Naive thymus-derived CD8-positive, alpha-beta T cell (primary cell): ENCODE measurements around the gene PEX16. TPM values are rescaled to one million over a fixed set of nuclear protein-coding genes. Genes with fewer than 3 reads are reported as not detected.

ENCODE experiments used
- ATAC-seq, 2 donors: fragments of 150-1000 bp; cut with Tn5 transposase in 1 of 2; sonication (Bioruptor Pico), chemical (Tn5 transposase) in 1 of 2; 1 replicate in 1 of 2; 2 replicates in 1 of 2; pipeline ENCODE4 v1.10.0; 2021; ENCODE audit warnings: mild to moderate bottlenecking in 2 of 2, moderate library complexity in 2 of 2
- POLR2A ChIA-PET: fragments of 350-600 bp; sonication (Branson Sonifier 250); formaldehyde crosslinking; loops from one replicate; lab custom pipeline; 2021; ENCODE audit warnings: antibody characterized with exemption; lab: Charles Lee
- DNase-seq, 10 donors: peaks; one replicate each; pipeline versions ENCODE4 v3.0.0 to v3.0.0-alpha.2; 2020 to 2022
- H3K27ac Mint-ChIP-seq, 10 donors: one replicate each; pipeline ENCODE4 v1.8.0; 2020 to 2022; ENCODE audit warnings: mild to moderate bottlenecking in 10 of 10, mixed read lengths in 10 of 10, moderate library complexity in 4 of 10, inconsistent platforms in 1 of 10
- H3K27me3 Mint-ChIP-seq, 5 donors: one replicate each; pipeline ENCODE4 v1.8.0; 2021 to 2022; ENCODE audit warnings: mixed read lengths in 5 of 5
- H3K36me3 Mint-ChIP-seq, 3 donors: one replicate each; pipeline ENCODE4 v1.8.0; 2020 to 2022; ENCODE audit warnings: mixed read lengths in 3 of 3, mild to moderate bottlenecking in 2 of 3, inconsistent platforms in 1 of 3
- H3K4me1 Mint-ChIP-seq, 4 donors: one replicate each; pipeline ENCODE4 v1.8.0; 2021 to 2022; ENCODE audit warnings: mixed read lengths in 4 of 4
- H3K4me3 Mint-ChIP-seq, 10 donors: one replicate each; pipeline ENCODE4 v1.8.0; 2020 to 2022; ENCODE audit warnings: mild to moderate bottlenecking in 10 of 10, mixed read lengths in 10 of 10, moderate library complexity in 6 of 10, inconsistent platforms in 1 of 10
- H3K9me3 Mint-ChIP-seq, 9 donors: one replicate each; pipeline ENCODE4 v1.8.0; 2020 to 2022; ENCODE audit warnings: mixed read lengths in 9 of 9, mild to moderate bottlenecking in 3 of 9, inconsistent platforms in 1 of 9, moderate library complexity in 1 of 9
- polyA plus RNA-seq, 3 donors: library from polyadenylated mRNA; unstranded; fragments of 300-500 nt; fragmentation: Illumina TruSeq; gene quantifications; one replicate each; pipeline ENCODE4 v1.2.3, GENCODE V29; 2021
- total RNA-seq, 8 experiments: library from RNA in 2 of 8; stranded (reverse) in 2 of 8; gene quantifications; one replicate each; pipeline ENCODE4 v1.2.3 and lab custom pipeline; 2021 to 2026

PEX16 gene
- total and polyA plus RNA-seq, 5 experiments from 2014 or later = 46.1 to 74.1 (median 54.1) TPM

DNA sequence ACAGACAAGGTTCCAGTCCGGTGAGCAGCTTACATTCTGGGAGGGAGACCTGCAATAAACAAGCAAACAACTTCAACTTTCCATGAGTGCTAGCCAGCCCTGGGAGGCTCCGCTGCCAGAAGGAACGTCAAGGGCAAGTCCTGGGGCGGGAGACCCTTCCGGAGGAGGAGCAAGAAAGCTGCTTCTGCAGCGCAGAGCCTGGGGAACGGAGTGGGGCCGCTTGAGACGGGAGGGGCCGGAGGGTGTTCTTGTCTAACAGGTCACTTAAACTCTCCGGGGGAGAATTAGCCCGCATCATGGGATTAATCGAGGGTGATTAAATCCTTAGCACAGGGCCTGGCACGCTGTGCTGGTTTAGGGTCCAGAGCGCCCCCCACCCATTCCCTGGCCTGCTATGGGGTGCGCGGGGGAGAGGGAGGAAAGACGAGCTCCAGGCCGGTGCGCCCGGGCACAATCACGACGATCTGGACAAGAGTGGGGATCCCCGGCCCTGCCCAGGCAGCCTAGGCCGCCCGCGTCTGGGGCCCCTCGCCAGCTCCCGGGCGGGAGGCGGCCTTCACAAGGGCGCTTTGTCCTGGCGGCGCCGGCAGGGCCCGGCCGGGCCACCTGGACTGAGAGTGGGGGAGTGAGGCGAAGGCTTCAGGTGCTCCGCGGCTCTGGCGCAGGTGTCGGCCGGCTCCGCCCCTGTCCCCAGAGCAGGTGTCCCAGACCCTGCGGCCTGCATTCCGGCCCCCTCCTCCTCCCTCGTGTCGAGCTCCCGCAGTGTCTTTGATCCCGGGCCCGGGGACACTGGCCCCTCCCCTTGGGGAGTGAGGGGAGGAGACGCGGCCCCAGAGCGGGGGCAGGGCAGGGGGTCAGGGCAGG is 4.1 kb upstream of the PEX16 start:
- DNase-seq = peak in 1 of 10 donors; percentile 58
- Mint-ChIP-seq H3K4me3 (peak overlapping the region; percentile 58 to 96 (median 79)), H3K36me3 (no peaks in the 10 kb centered on the region), H3K27ac (peak overlapping the region in 7 of 10 donors; percentile 36 to 76 (median 47)), H3K9me3 (no peaks in the 10 kb centered on the region), H3K27me3 (peaks cover 0 to 3% (median 0%) of the 10 kb centered on the region in 5 donors), H3K4me1 (peaks cover 17 to 54% (median 49%) of the 10 kb centered on the region in 4 donors)
- ATAC-seq = no peak
- POLR2A ChIA-PET = interaction anchor here (0.7 to 2.1 kb wide), 5 partner anchors 8 to 200 kb away, joined by 3 to 6 read pairs (median 5); no protein-coding TSS in a partner anchor

DNA sequence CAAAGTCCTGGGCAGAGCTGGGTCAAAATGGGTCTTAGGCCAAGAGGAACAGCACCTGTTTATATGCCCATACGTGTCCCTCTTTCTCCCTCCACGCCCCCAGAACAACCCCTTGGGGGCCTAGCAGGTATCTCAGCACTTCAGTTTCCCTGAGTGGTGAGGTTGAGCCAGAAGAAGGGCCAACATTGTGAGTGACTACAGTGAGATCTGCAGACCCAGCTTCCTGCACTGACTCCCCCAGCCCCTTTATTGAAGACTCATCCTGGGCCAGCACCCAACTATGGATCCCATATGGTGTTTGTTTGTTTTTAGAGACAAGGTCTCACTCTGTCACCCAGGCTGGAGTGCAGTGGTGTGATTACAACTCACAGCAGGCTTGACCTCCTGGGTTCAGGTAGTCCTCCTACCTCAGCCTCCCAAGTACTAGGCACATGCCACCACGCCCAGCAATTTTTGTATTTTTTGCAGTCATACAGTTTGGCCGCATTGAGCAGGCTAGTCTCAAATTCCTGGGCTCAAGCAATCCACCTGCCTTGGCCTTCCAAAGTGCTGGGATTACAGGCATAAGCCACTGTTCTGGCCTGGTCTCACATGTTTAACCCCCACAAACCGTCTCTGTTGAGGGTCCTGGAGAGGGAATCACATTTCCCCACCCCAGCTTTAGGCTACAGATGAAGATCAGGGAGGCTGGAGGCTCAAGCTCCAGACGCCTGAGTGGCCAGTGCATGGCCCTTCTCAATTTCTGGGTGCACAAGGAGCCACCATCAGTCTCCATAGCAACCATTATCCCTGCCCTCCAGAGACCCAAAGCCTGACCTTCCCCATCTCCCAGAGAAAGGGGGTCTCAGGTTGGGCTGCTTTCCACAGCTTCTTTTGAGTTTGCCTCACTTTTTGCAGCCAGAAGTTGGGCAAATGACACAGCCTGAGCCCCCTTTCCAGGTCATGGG is 3.1 kb upstream of the PEX16 start:
- peaks cover 23 to 64% (median 59%) of the 10 kb centered on the region in 4 donors for H3K4me1 Mint-ChIP-seq
- peaks cover 0 to 5% (median 0%) of the 10 kb centered on the region in 3 donors for H3K36me3 Mint-ChIP-seq
- POLR2A ChIA-PET = interaction anchor here (1.7 kb wide), 1 partner anchor 9 kb away, joined by 5 read pairs; no protein-coding TSS in a partner anchor
- peaks cover 0 to 3% (median 0%) of the 10 kb centered on the region in 5 donors for H3K27me3 Mint-ChIP-seq
- ATAC-seq (no peak), DNase-seq (peak in 1 of 10 donors; percentile 60)
- peak overlapping the region; percentile 58 to 96 (median 79) for H3K4me3 Mint-ChIP-seq
- H3K9me3 Mint-ChIP-seq = no peaks in the 10 kb centered on the region
- peak overlapping the region in 8 of 10 donors; percentile 6 to 76 (median 54) for H3K27ac Mint-ChIP-seq

DNA sequence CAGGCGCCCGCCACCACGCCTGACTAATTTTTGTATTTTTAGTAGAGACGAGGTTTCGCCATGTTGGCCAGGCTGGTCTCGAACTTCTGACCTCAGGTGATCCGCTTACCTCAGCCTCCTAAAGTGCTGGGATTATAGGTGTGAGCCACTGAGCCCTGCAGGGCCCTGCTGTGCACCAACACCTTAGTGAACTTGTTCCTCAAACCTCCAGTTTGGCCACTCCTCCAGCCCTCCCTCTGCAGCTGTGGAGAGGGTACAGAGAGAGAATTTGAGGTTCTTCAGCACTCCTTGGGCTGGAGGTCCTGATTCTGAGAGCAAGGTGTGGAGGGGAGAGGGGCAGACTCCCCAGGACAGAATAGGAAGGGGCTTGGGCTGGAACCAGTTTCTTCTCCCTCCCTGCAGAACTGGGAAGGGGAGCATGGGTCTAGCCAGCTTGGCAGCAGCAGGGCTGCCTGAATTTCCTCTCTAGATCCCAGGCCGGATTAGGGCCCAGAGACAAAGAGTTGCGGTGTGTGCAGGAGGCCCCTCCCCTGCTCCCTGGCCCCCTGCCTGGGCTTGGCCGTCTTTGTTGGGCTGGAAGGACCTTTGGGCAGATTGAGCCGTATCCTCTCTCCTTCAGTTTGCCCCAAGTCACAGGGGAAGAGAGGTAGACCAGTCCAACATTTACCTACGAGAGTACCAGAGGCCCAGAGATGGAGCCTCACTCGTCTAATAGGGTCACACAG is 2.3 kb upstream of the PEX16 start:
- H3K9me3 Mint-ChIP-seq = no peaks in the 10 kb centered on the region
- DNase-seq (peak in 1 of 10 donors; percentile 24), ATAC-seq (no peak)
- peak overlapping the region in 8 of 10 donors; percentile 24 to 95 (median 56) for H3K27ac Mint-ChIP-seq
- peaks cover 0 to 3% (median 0%) of the 10 kb centered on the region in 5 donors for H3K27me3 Mint-ChIP-seq
- H3K4me3 Mint-ChIP-seq = peak overlapping the region; percentile 61 to 98 (median 94)
- POLR2A ChIA-PET = interaction anchor here (5.3 kb wide), 1 partner anchor 9 kb away, joined by 57 read pairs; no protein-coding TSS in a partner anchor
- peaks cover 23 to 71% (median 66%) of the 10 kb centered on the region in 4 donors for H3K4me1 Mint-ChIP-seq
- H3K36me3 Mint-ChIP-seq = peaks cover 0 to 13% (median 0%) of the 10 kb centered on the region in 3 donors

DNA sequence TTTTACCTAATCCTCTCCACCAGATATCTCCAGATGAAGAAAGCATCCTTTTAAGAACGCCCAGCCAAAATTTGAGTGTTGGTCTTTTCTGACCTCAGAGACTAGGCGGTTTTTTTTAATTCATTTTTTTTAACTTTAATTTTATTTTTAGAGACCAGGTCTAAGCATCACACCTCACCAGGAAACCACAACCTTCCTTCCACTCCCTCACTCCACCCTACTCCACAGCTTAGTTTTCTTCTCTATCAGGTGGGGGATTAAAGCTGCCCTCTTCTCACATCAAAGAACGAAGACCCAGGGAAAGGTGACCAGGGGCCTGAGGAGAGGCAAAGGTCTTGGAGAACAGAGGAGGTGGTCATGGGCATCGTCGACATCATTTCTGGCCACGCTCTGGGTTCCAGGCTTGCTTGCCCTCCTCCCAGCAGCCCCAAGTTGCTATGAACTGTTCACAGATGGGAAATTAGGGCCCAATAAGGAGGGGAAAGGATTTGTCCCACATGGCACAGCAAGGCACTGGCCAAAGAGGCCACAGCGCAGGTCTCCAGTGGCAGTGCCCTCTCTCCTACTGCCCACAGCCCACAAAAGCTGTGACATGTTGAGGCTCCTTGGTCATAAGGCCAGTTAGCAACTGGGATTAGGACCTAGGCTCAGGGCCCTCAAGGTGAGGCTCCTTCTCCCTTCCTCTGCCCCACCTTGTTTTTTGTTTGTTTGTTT is 1.4 kb upstream of the PEX16 start:
- Mint-ChIP-seq H3K9me3 (no peaks in the 10 kb centered on the region), H3K27ac (peak overlapping the region; percentile 94 to 100 (median 98)), H3K4me1 (peaks cover 20 to 68% (median 63%) of the 10 kb centered on the region in 4 donors), H3K27me3 (peaks cover 0 to 3% (median 0%) of the 10 kb centered on the region in 5 donors), H3K4me3 (peak overlapping the region; percentile 90 to 98 (median 95)), H3K36me3 (peaks cover 0 to 18% (median 0%) of the 10 kb centered on the region in 3 donors)
- no peak for ATAC-seq
- POLR2A ChIA-PET = interaction anchor here (3.2 to 5.3 kb wide), 2 partner anchors 10 to 72 kb away, joined by 17 to 57 read pairs; partner anchors contain the start of gene CRY2
- peak in 1 of 10 donors; percentile 45 for DNase-seq

DNA sequence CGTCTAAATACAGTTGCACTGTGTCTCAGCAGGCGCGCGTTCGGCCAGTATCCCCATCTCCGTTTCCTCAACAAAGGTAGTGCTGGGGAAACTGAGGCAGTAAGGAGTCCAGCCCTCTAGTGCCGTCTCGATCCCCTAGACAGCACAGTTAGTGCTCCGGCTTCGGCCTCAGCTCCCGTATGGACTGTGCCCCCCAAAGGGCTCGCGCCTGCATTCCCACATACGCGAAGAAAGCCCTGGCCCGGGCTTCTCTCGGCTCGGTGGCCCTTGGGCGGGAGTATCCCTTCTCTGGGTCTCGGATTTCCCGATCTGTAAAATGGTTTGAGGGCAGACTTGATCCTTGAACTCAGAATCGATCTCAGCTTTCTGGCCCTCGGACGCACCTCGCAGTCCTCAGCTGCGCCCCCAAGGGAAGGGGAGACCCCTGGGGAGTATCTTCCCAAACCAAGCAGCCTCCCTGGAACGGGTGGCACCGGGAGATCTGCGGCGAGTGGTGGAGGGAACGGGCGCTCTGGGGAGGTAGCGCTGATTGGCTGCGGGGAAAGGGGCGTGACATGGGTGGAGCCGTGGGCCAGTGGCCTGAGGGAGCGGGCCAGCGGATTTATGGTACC is 759 bp upstream of the PEX16 start:
- H3K9me3 Mint-ChIP-seq = no peaks in the 10 kb centered on the region
- DNase-seq (peak in 5 of 10 donors; percentile 37 to 66 (median 51)), ATAC-seq (peak in 1 of 2 donors; percentile 3)
- H3K4me3 Mint-ChIP-seq = peak overlapping the region; percentile 90 to 98 (median 95)
- H3K36me3 Mint-ChIP-seq = peaks cover 0 to 22% (median 0%) of the 10 kb centered on the region in 3 donors
- H3K27me3 Mint-ChIP-seq = peaks cover 0 to 3% (median 0%) of the 10 kb centered on the region in 5 donors
- H3K4me1 Mint-ChIP-seq = peaks cover 18 to 64% (median 60%) of the 10 kb centered on the region in 4 donors
- H3K27ac Mint-ChIP-seq = peak overlapping the region; percentile 94 to 100 (median 98)
- POLR2A ChIA-PET = interaction anchor here (0.5 to 5.3 kb wide), 11 partner anchors 9 to 752 kb away, joined by 3 to 57 read pairs (median 3); partner anchors contain the start of gene CRY2

DNA sequence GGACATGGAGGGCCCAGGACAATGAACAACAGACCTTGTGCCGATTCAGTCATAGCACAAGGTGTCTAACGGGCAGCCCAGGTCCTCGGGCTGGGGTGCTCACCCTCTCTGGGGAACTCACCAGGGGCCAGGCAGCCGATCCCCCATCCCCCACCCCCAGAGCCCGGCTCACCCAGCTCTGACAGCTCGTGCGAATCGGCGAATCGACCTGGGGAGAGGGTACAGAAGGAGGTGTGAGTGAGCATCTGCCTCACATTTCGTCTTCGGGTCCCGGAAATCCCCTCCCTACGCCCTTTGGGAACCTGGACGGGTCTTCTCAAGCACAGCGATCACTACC is 423 bp downstream of the PEX16 start:
- peak in 1 of 2 donors; percentile 3 for ATAC-seq
- POLR2A ChIA-PET = interaction anchor here (1.0 to 5.3 kb wide), 7 partner anchors 11 to 116 kb away, joined by 3 to 57 read pairs (median 3); partner anchors contain the start of gene CRY2
- H3K36me3 Mint-ChIP-seq = peaks cover 0 to 31% (median 0%) of the 10 kb centered on the region in 3 donors
- peak overlapping the region; percentile 90 to 98 (median 95) for H3K4me3 Mint-ChIP-seq
- H3K9me3 Mint-ChIP-seq = no peaks in the 10 kb centered on the region
- H3K27me3 Mint-ChIP-seq = peaks cover 0 to 3% (median 0%) of the 10 kb centered on the region in 5 donors
- peaks cover 16 to 62% (median 59%) of the 10 kb centered on the region in 4 donors for H3K4me1 Mint-ChIP-seq
- H3K27ac Mint-ChIP-seq = peak overlapping the region; percentile 94 to 100 (median 98)
- DNase-seq = peak in 1 of 10 donors; percentile 31

DNA sequence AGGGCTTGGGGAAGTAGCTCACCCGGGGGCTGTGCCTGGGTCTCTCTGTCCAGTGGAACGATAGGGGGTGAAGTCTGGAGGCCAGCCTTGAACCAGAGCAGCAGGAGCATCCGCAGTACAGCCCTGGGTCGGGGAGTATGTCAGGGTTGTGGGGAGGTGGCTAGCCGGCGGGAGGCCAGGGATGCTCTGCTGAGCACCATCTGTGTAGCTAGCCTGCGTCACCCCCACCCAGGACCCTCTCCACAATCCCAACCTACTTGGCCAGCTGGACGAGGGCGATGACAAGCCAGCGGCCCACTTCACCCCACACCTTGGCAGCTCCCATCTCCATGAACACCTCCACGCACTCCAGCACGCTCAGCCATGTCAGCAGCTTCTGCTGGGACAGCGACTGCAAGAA is 2.2 kb downstream of the PEX16 start:
- ATAC-seq = no peak
- Mint-ChIP-seq H3K4me3 (peak overlapping the region in 6 of 10 donors; percentile 18 to 69 (median 39)), H3K27ac (peak overlapping the region in 4 of 10 donors; percentile 46 to 82 (median 63)), H3K27me3 (no peaks in the 10 kb centered on the region), H3K4me1 (peaks cover 14 to 51% (median 50%) of the 10 kb centered on the region in 4 donors), H3K36me3 (peaks cover 0 to 45% (median 0%) of the 10 kb centered on the region in 3 donors), H3K9me3 (no peaks in the 10 kb centered on the region)
- DNase-seq = no peak
- POLR2A ChIA-PET = interaction anchor here (0.7 to 5.3 kb wide), 3 partner anchors 13 to 678 kb away, joined by 3 to 57 read pairs (median 5); partner anchors contain the start of gene AMBRA1

DNA sequence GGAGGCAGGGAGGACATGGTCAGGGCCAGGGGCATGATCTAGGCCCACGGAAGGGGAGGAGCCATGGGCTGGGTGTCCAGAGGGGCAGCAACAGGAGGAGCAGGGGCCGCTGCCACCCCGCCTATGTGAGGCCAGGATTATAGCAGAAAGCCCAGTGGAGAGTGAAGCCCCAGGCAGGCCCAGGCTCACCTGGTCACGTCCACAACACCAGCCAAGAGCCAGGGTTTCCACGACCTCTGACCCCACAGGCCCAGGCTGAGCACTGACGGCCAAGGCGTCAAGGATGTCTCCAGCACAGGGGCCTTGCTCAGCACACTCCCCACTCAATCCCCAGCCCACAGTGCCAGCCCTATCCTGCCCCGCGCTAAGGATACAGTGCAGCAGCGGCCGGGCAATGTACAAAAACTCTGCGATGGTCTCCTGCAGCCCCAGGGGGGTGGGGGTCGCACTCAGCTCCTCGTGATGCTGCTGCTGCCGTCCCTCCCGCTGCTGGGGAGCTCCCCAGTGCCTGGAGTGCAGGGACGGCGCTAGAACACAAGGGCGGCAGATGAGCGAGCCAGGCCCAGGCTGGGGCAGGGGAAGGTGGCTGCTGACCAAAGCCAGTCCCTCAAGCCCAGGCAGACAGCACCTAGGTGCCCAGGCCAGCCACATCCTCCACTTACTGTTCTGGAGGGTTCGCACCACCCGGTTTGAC is 3.6 kb downstream of the PEX16 start:
- Mint-ChIP-seq H3K4me3 (peak overlapping the region in 1 of 10 donors; percentile 26), H3K27ac (peak overlapping the region in 2 of 10 donors; percentile 14 to 43), H3K27me3 (no peaks in the 10 kb centered on the region), H3K9me3 (no peaks in the 10 kb centered on the region), H3K4me1 (peaks cover 13 to 37% (median 36%) of the 10 kb centered on the region in 4 donors), H3K36me3 (peaks cover 0 to 52% (median 0%) of the 10 kb centered on the region in 3 donors)
- DNase-seq (no peak), ATAC-seq (no peak)
- POLR2A ChIA-PET = interaction anchor here (5.3 kb wide), 1 partner anchor 15 kb away, joined by 57 read pairs; no protein-coding TSS in a partner anchor

DNA sequence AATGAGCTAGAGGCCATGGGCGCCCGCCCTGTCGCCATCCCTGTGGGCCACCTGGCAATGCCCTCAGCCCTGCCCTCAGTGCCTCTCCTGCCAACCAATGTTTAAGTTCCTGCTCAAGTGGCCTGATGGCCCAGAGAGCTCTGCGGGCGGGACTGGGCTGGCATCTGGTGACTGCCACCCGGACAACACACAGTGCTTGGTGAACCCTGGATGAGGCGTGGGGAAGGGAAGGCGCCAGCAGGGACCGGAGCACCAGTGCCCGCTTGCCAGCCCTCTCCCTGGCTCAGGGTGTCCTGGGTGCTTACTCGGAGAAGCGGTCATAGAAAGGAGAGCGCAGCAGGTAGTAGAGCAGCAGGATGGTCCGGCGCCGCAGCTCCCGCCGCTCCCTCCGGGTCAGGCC is 4.2 kb downstream of the PEX16 start:
- Mint-ChIP-seq H3K27me3 (no peaks in the 10 kb centered on the region), H3K4me1 (peaks cover 13 to 35% (median 32%) of the 10 kb centered on the region in 4 donors), H3K27ac (peak overlapping the region in 2 of 10 donors; percentile 71 to 74), H3K9me3 (no peaks in the 10 kb centered on the region), H3K36me3 (peaks cover 0 to 53% (median 0%) of the 10 kb centered on the region in 3 donors), H3K4me3 (peak overlapping the region in 1 of 10 donors; percentile 29)
- no peak for DNase-seq
- ATAC-seq = no peak
- POLR2A ChIA-PET = no interaction called here

DNA sequence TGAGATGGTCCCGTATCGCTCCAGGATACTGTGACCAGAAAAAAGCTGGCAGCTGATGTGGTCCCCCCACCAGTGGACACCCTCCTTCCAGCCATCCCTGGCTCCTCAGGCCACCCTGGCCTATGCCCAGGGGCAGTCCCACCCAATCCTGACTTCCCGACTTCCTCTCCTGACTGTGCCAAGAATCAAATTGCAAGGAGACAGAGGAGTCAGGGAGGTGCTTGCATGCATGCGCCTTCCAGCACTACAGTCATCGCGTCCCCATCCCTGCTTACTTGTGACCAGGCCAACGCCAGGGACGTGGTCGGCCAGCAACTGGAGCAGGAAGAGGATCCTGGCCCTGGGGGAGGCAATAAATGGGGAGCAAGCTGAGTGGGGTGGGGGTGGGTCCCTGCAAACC is 7.1 kb downstream of the PEX16 start:
- Mint-ChIP-seq H3K36me3 (peaks cover 0 to 46% (median 0%) of the 10 kb centered on the region in 3 donors), H3K4me1 (peaks cover 10 to 19% (median 13%) of the 10 kb centered on the region in 4 donors), H3K9me3 (no peaks in the 10 kb centered on the region), H3K4me3 (no peak overlapping the region), H3K27ac (peak overlapping the region in 1 of 10 donors; percentile 66), H3K27me3 (no peaks in the 10 kb centered on the region)
- no peak for DNase-seq
- no peak for ATAC-seq
- POLR2A ChIA-PET = no interaction called here
